ENCODE results near the gene NOP53.

DNA sequence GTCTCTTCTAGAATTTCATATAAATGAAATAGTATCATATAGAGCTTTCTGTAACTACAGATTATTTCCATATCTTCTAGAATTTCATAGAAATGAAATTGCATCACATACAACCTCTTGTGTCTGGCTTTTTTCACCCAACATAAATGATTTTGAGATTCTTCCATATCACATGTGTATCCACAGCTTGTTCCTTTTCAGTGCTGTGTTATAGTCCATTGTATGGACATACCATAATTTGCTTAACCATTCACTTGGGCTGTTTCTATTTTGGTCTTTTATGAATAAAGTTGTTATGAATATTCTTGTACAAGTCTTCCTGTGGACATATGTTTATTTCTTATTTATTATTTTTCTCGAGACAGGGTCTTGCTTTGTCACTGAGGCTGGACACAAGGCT is 47.3 kb downstream of the NOP53 start:
- TF ChIP-seq, protein P1, sequence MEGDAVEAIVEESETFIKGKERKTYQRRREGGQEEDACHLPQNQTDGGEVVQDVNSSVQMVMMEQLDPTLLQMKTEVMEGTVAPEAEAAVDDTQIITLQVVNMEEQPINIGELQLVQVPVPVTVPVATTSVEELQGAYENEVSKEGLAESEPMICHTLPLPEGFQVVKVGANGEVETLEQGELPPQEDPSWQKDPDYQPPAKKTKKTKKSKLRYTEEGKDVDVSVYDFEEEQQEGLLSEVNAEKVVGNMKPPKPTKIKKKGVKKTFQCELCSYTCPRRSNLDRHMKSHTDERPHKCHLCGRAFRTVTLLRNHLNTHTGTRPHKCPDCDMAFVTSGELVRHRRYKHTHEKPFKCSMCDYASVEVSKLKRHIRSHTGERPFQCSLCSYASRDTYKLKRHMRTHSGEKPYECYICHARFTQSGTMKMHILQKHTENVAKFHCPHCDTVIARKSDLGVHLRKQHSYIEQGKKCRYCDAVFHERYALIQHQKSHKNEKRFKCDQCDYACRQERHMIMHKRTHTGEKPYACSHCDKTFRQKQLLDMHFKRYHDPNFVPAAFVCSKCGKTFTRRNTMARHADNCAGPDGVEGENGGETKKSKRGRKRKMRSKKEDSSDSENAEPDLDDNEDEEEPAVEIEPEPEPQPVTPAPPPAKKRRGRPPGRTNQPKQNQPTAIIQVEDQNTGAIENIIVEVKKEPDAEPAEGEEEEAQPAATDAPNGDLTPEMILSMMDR (optimal IDR thresholded peaks at IDR 0.05 in 1 of 3, IDR thresholded peaks at IDR 0.05 in 1 of 3, conservative IDR thresholded peaks at IDR 0.05 in 1 of 3; ENCODE audit: extremely low read depth in 1 of 3, insufficient read depth in 2 of 3, low read length in 3 of 3), result no peak
- no peak for TF ChIP-seq EZH2 (IDR thresholded peaks at IDR 0.05; ENCODE audit: low read length)

Measured in keratinocyte (primary cell).